Activated T-helper 2 cell treated with anti-CD3 and anti-CD28 coated beads, Interferon-gamma antibody, Interleukin-2, Interleukin-4, amounts not matched to agents 10 μg/mL and 5 μg/mL and 100 μg/mL, durations not matched to agents 14 hours and 24 hours and 36 hours (primary cell): ENCODE data around the gene RBL2. TPM values are rescaled to one million over a fixed set of nuclear protein-coding genes. Genes with fewer than 3 reads are reported as not detected.
A peak's percentile ranks its signal among the peaks of the same experiment; 100 is the strongest.
"Not testable (repeated sequence)": the region's sequence is repeated elsewhere in the genome, so short reads cannot be mapped to it uniquely, and the experiment has no call there.

ENCODE experiments used
- DNase-seq: peaks from one replicate; pipeline ENCODE4 v3.0.0; 2021; ENCODE audit warnings: low spot score
- H3K27ac Mint-ChIP-seq: one replicate; pipeline ENCODE4 v1.8.0; 2021; ENCODE audit warnings: mixed read lengths
- H3K27me3 Mint-ChIP-seq: one replicate; pipeline ENCODE4 v1.8.0; 2021; ENCODE audit warnings: low read depth, mixed read lengths
- H3K36me3 Mint-ChIP-seq: one replicate; pipeline ENCODE4 v1.8.0; 2021; ENCODE audit warnings: low read depth, mixed read lengths
- H3K4me1 Mint-ChIP-seq: one replicate; pipeline ENCODE4 v1.8.0; 2021; ENCODE audit warnings: low read depth, mixed read lengths
- H3K4me3 Mint-ChIP-seq: one replicate; pipeline ENCODE4 v1.8.0; 2021; ENCODE audit warnings: low read depth, mild to moderate bottlenecking, moderate library complexity, mixed read lengths
- H3K9me3 Mint-ChIP-seq: one replicate; pipeline ENCODE4 v1.8.0; 2021; ENCODE audit warnings: mixed read lengths
- intact Hi-C: fragments of 100-400 bp; cut with micrococcal nuclease; formaldehyde crosslinking; loops from one replicate; pipeline ENCODE4 v1.15.1; 2023
- total RNA-seq: library from RNA; stranded (reverse); gene quantifications from 2 replicates; pipeline ENCODE4 v1.2.3, GENCODE V29; 2022

RBL2 gene
- total RNA-seq, 1 donor from 2014 or later, result 69.5 TPM

- no peak overlapping the region for H3K27ac Mint-ChIP-seq
- DNase-seq, result no peak
- no peaks in the 10 kb centered on the region for H3K9me3 Mint-ChIP-seq
- intact Hi-C loops, result no loop called here
- no peaks in the 10 kb centered on the region for H3K27me3 Mint-ChIP-seq
- H3K36me3 Mint-ChIP-seq, result no peaks in the 10 kb centered on the region
- peaks cover 17% of the 10 kb centered on the region for H3K4me1 Mint-ChIP-seq
- H3K4me3 Mint-ChIP-seq, result no peak overlapping the region
Measured at GRCh38 chr16:53530741-53531140, 96.5 kb downstream of the RBL2 start.

- intact Hi-C loops, result loop anchor here (2.0 kb wide), 1 partner anchor 77 kb away; no protein-coding TSS in a partner anchor
- no peaks in the 10 kb centered on the region for H3K36me3 Mint-ChIP-seq
- no peak for DNase-seq
- H3K27ac Mint-ChIP-seq, result peak overlapping the region; percentile 59
- no peaks in the 10 kb centered on the region for H3K9me3 Mint-ChIP-seq
- H3K4me1 Mint-ChIP-seq, result peaks cover 17% of the 10 kb centered on the region
- no peaks in the 10 kb centered on the region for H3K27me3 Mint-ChIP-seq
- no peak overlapping the region for H3K4me3 Mint-ChIP-seq
Measured at GRCh38 chr16:53534206-53534605, 99.9 kb downstream of the RBL2 start.

- H3K4me1 Mint-ChIP-seq, result peaks cover 20% of the 10 kb centered on the region
Measured at GRCh38 chr16:53537626-53538025, 103.4 kb downstream of the RBL2 start.

GRCh38 chr16:53539346-53539745 lies 105.1 kb downstream of the RBL2 start:
- H3K27ac Mint-ChIP-seq, intact Hi-C loops, H3K27me3 Mint-ChIP-seq, DNase-seq, H3K36me3 Mint-ChIP-seq, H3K4me3 Mint-ChIP-seq, H3K9me3 Mint-ChIP-seq: not testable (repeated sequence)
- peaks cover 18% of the 10 kb centered on the region for H3K4me1 Mint-ChIP-seq

More at GRCh38 chr16:53537626-53538025, 103.4 kb downstream of the RBL2 start:
- no peaks in the 10 kb centered on the region for H3K9me3 Mint-ChIP-seq
- no peaks in the 10 kb centered on the region for H3K27me3 Mint-ChIP-seq
- H3K36me3 Mint-ChIP-seq, result no peaks in the 10 kb centered on the region
- intact Hi-C loops, result no loop called here
- no peak for DNase-seq
- H3K27ac Mint-ChIP-seq, result no peak overlapping the region
- H3K4me3 Mint-ChIP-seq, result no peak overlapping the region

- intact Hi-C loops, DNase-seq, H3K27me3 Mint-ChIP-seq, H3K27ac Mint-ChIP-seq, H3K36me3 Mint-ChIP-seq, H3K9me3 Mint-ChIP-seq, H3K4me3 Mint-ChIP-seq: not testable (repeated sequence)
- H3K4me1 Mint-ChIP-seq, result peaks cover 18% of the 10 kb centered on the region
Measured at GRCh38 chr16:53539759-53540718, 105.8 kb downstream of the RBL2 start.

Other genes starting within 250 kb of the RBL2 start
- 17.1 and 20.5 TPM in 2 replicates for gene AKTIP, start 68.7 kb downstream of the RBL2 start, total RNA-seq